Muscle layer of duodenum (tissue), 2 donors: ENCODE data around the gene NR3C2.

Source experiments
- H3K27ac ChIP-seq: one replicate; pipeline ENCODE4 v1.7.0; 2013; ENCODE audit warnings: mild to moderate bottlenecking, low read length
- H3K27me3 ChIP-seq: one replicate; pipeline ENCODE4 v1.7.0; 2013; ENCODE audit warnings: low read depth, mild to moderate bottlenecking, control low read depth, low read length
- H3K36me3 ChIP-seq, 2 donors: one replicate each; pipeline ENCODE4 v1.7.0; 2013; ENCODE audit warnings: low read length in 2 of 2, control low read depth in 1 of 2, mild to moderate bottlenecking in 1 of 2; ENCODE audit not compliant: insufficient read depth in 2 of 2, control insufficient read depth in 1 of 2
- H3K4me1 ChIP-seq, 2 donors: one replicate each; pipeline ENCODE4 v1.7.0; 2013; ENCODE audit warnings: low read length in 2 of 2, mild to moderate bottlenecking in 2 of 2, control low read depth in 1 of 2, moderate library complexity in 1 of 2; ENCODE audit not compliant: insufficient read depth in 2 of 2, control insufficient read depth in 1 of 2
- H3K4me3 ChIP-seq, 2 donors: one replicate each; pipeline ENCODE4 v1.7.0; 2013; ENCODE audit warnings: low read length in 2 of 2, low read depth in 1 of 2, mild to moderate bottlenecking in 1 of 2
- H3K9me3 ChIP-seq, 2 donors: one replicate each; pipeline ENCODE4 v1.7.0; 2013; ENCODE audit warnings: low read length in 2 of 2, control low read depth in 1 of 2, mild to moderate bottlenecking in 1 of 2; ENCODE audit not compliant: control insufficient read depth in 1 of 2
- donor health status: healthy.

NR3C2 gene

GRCh38 chr4:148261848-148262247, 180.4 kb downstream of the NR3C2 start:
- Histone ChIP-seq H3K36me3 (no peaks in the 10 kb centered on the region), H3K9me3 (no peaks in the 10 kb centered on the region), H3K27ac (no peak overlapping the region), H3K27me3 (no peaks in the 10 kb centered on the region), H3K4me3 (no peak overlapping the region), H3K4me1 (no peaks in the 10 kb centered on the region)

- H3K27ac ChIP-seq, result no peak overlapping the region
- no peaks in the 10 kb centered on the region for H3K27me3 ChIP-seq
- H3K36me3 ChIP-seq, result no peaks in the 10 kb centered on the region
- no peaks in the 10 kb centered on the region for H3K9me3 ChIP-seq
- H3K4me1 ChIP-seq, result no peaks in the 10 kb centered on the region
- no peak overlapping the region for H3K4me3 ChIP-seq
Measured at GRCh38 chr4:148259841-148260240, 182.4 kb downstream of the NR3C2 start.

GRCh38 chr4:148258535-148258934, 183.7 kb downstream of the NR3C2 start:
- Histone ChIP-seq H3K4me3 (no peak overlapping the region), H3K9me3 (no peaks in the 10 kb centered on the region), H3K4me1 (no peaks in the 10 kb centered on the region), H3K27me3 (no peaks in the 10 kb centered on the region), H3K36me3 (no peaks in the 10 kb centered on the region), H3K27ac (no peak overlapping the region)

- Histone ChIP-seq H3K4me1 (no peaks in the 10 kb centered on the region), H3K27ac (no peak overlapping the region), H3K27me3 (no peaks in the 10 kb centered on the region), H3K9me3 (no peaks in the 10 kb centered on the region), H3K36me3 (no peaks in the 10 kb centered on the region), H3K4me3 (no peak overlapping the region)
Measured at GRCh38 chr4:148255344-148255720, 186.9 kb downstream of the NR3C2 start.

GRCh38 chr4:148254621-148255343, 187.4 kb downstream of the NR3C2 start:
- Histone ChIP-seq H3K4me1 (no peaks in the 10 kb centered on the region), H3K27me3 (no peaks in the 10 kb centered on the region)

DNA sequence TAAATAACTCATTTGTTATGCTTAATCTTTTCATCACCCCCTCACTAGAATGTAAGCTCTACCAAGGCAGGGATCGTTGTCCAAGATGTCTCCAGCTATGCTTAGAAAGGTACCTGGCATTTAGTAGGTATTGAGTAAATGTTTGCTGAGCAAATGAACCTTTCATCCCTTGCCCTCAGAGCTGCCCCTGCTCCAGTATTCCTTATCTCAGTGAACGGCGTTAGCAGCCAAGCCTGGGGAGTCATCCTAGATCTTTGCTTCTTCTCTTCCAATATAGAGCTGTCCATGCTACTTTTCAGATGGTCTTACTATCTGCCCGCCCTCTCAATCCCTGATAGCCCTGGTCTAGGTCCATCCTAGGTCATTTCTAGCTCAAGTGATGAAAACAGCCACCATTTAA, 188.4 kb downstream of the NR3C2 start:
- Histone ChIP-seq H3K9me3 (no peaks in the 10 kb centered on the region), H3K36me3 (no peaks in the 10 kb centered on the region), H3K4me3 (no peak overlapping the region), H3K27me3 (no peaks in the 10 kb centered on the region), H3K4me1 (no peaks in the 10 kb centered on the region), H3K27ac (no peak overlapping the region)

More at GRCh38 chr4:148254621-148255343, 187.4 kb downstream of the NR3C2 start:
- no peak overlapping the region for H3K27ac ChIP-seq
- no peaks in the 10 kb centered on the region for H3K9me3 ChIP-seq
- H3K36me3 ChIP-seq, result no peaks in the 10 kb centered on the region
- no peak overlapping the region for H3K4me3 ChIP-seq

DNA sequence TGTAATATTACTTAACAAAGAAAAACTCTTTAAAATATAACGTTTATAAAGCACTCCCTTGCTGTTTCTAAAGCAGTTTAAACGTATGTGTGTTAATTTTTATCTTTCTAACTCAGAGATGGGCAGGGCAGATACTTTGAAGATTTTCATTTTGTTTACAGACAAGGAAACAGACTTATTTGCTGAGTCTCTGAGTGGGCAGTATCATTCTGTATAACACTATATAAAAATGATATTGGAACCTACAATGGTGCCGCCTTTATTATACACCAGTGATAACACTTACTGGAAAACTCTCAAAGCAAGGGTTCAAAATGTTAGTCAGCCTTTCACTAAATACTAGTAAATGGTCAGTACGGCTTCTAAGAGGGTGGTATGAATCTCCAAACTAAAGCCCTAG, 193.4 kb downstream of the NR3C2 start:
- H3K27me3 ChIP-seq, result no peaks in the 10 kb centered on the region
- H3K36me3 ChIP-seq, result no peaks in the 10 kb centered on the region
- no peaks in the 10 kb centered on the region for H3K4me1 ChIP-seq
- H3K27ac ChIP-seq, result no peak overlapping the region
- H3K9me3 ChIP-seq, result no peaks in the 10 kb centered on the region
- no peak overlapping the region for H3K4me3 ChIP-seq

DNA sequence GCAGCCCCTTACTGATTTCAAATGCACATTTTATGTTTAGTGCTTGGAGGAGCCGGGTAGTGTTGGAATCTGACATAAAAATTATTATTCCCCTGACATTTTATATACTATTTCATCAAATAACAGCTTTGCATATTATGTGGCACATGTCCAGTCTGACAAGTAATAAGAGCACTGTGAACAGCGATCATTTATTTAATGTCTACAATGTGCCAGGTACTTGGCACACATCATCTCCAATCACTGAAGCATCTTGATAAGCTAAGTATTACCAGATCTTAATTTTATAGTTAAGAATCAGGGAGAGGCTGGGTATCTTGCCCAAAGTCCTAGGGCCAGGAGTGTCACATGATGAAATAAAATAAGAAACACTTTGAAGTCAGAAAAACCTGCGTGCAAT, 197.2 kb downstream of the NR3C2 start:
- no peaks in the 10 kb centered on the region for H3K4me1 ChIP-seq
- H3K27me3 ChIP-seq, result no peaks in the 10 kb centered on the region
- H3K36me3 ChIP-seq, result no peaks in the 10 kb centered on the region
- no peaks in the 10 kb centered on the region for H3K9me3 ChIP-seq
- no peak overlapping the region for H3K27ac ChIP-seq
- H3K4me3 ChIP-seq, result no peak overlapping the region

DNA sequence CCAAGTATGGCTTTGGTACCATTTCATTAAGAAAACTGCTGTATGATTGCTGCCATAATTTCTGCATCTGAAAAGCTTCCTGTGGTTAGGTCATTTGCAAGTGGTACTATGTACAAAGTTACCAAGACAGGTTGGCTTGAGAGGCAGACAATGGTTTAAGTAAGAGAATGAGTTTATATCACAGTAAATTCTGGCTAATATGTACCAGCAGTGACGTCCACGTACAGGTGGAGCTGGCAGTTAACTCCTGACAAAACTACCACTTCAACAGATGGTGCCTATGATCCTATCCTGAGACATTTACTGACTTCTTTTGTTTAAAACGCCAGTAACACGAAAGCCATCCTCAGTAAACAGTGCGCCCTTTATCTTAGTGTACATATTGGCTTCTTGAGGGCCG, 198.4 kb downstream of the NR3C2 start:
- no peak overlapping the region for H3K4me3 ChIP-seq
- peaks cover 0 to 6% of the 10 kb centered on the region in 2 donors for H3K4me1 ChIP-seq
- H3K9me3 ChIP-seq, result no peaks in the 10 kb centered on the region
- no peaks in the 10 kb centered on the region for H3K36me3 ChIP-seq
- H3K27me3 ChIP-seq, result no peaks in the 10 kb centered on the region
- no peak overlapping the region for H3K27ac ChIP-seq

- Histone ChIP-seq H3K36me3 (no peaks in the 10 kb centered on the region), H3K4me1 (peaks cover 0 to 8% of the 10 kb centered on the region in 2 donors)
Measured at GRCh38 chr4:148240241-148240640, 202.0 kb downstream of the NR3C2 start.

GRCh38 chr4:148239494-148239985, 202.7 kb downstream of the NR3C2 start:
- no peaks in the 10 kb centered on the region for H3K36me3 ChIP-seq
- H3K4me1 ChIP-seq, result peaks cover 0 to 8% of the 10 kb centered on the region in 2 donors
- no peak overlapping the region for H3K4me3 ChIP-seq
- H3K9me3 ChIP-seq, result no peaks in the 10 kb centered on the region
- no peaks in the 10 kb centered on the region for H3K27me3 ChIP-seq
- H3K27ac ChIP-seq, result no peak overlapping the region

More at GRCh38 chr4:148240241-148240640, 202.0 kb downstream of the NR3C2 start:
- no peak overlapping the region for H3K27ac ChIP-seq
- H3K9me3 ChIP-seq, result no peaks in the 10 kb centered on the region
- no peak overlapping the region for H3K4me3 ChIP-seq
- no peaks in the 10 kb centered on the region for H3K27me3 ChIP-seq
